ENCODE data around the gene NAALAD2. TPM values are rescaled to one million over a fixed set of nuclear protein-coding genes. Genes with fewer than 3 reads are reported as not detected.
A peak's percentile ranks its signal among the peaks of the same experiment; 100 is the strongest.

Gene NAALAD2
- total RNA-seq, 1 donor from 2014 or later: not detected

DNA sequence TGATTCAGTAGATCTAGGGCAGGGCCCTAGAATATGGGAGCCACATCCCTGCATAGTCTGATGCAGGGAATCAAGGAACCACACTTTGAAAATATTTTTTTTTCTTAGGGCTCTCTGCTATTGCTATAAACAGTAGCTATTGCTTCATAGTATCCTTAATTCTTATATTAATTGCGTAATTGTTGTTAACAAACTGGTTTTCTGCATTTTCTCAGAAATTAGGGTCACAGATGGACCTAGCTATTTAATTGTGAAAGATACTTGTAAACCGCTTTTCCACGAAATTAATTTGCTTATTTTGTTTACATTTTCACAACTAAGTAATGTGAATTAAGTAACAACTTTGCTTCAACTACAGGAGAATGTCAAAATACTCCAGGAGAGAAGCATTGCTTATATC lies 34.1 kb downstream of the NAALAD2 start:
- TF ChIP-seq, protein P1, sequence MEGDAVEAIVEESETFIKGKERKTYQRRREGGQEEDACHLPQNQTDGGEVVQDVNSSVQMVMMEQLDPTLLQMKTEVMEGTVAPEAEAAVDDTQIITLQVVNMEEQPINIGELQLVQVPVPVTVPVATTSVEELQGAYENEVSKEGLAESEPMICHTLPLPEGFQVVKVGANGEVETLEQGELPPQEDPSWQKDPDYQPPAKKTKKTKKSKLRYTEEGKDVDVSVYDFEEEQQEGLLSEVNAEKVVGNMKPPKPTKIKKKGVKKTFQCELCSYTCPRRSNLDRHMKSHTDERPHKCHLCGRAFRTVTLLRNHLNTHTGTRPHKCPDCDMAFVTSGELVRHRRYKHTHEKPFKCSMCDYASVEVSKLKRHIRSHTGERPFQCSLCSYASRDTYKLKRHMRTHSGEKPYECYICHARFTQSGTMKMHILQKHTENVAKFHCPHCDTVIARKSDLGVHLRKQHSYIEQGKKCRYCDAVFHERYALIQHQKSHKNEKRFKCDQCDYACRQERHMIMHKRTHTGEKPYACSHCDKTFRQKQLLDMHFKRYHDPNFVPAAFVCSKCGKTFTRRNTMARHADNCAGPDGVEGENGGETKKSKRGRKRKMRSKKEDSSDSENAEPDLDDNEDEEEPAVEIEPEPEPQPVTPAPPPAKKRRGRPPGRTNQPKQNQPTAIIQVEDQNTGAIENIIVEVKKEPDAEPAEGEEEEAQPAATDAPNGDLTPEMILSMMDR (IDR thresholded peaks at IDR 0.05; ENCODE audit: insufficient read depth, low read length, severe bottlenecking): no peak
- Histone ChIP-seq H3K4me3 (ENCODE audit: low read depth, low read length) (no peak overlapping the region), H3K27me3 (ENCODE audit: control insufficient read depth, insufficient read depth, low read length) (no peaks in the 10 kb centered on the region), H3K36me3 (ENCODE audit: control insufficient read depth, insufficient read depth, low read length) (no peaks in the 10 kb centered on the region)
- FAIRE-seq (no peak), DNase-seq (ENCODE audit: low read depth) (no peak)

DNA sequence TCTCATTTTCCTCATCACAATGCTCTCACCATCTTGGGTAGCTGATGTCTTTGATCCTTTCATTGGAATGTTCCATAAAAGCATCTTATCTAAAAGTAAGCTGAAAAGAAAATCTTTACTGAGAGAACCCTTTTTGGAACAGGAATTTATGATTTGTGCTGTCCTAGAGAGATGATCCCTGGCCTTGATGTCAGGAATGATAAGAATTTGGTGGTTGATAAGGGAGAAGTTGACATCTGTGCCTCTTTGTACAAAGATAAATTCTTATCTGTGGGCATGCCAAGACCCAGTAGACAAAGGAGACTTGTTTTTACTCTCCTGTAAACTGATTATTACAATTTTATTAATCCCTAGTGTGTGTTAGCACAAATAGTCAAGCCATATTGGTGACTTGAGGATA lies 36.9 kb downstream of the NAALAD2 start:
- Histone ChIP-seq H3K4me3 (ENCODE audit: low read depth, low read length) (no peak overlapping the region), H3K36me3 (ENCODE audit: control insufficient read depth, insufficient read depth, low read length) (no peaks in the 10 kb centered on the region), H3K27me3 (ENCODE audit: control insufficient read depth, insufficient read depth, low read length) (no peaks in the 10 kb centered on the region)
- DNase-seq (ENCODE audit: low read depth) (no peak), FAIRE-seq (no peak)
- TF ChIP-seq, protein P1 (IDR thresholded peaks at IDR 0.05; ENCODE audit: insufficient read depth, low read length, severe bottlenecking): no peak

DNA sequence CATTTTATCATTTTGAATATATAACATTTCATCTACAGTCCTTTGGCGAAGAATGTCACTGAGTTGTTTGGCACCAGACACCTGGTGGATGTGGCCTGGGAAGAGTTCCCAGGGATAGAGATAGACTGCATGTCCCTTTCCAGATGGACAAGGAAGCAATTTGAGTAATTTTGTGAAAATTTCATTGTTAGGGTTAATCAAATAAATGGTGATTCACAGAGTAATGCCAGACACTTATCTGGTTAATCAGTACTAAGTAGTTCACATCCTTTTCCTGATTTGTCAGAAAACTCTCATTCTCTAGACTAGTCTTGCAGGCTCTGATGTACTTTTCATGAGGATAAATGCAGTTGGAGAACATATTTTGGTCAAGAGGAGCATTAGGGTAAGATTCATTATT lies 41.6 kb downstream of the NAALAD2 start:
- Histone ChIP-seq H3K36me3 (ENCODE audit: control insufficient read depth, insufficient read depth, low read length) (no peaks in the 10 kb centered on the region), H3K4me3 (ENCODE audit: low read depth, low read length) (no peak overlapping the region), H3K27me3 (ENCODE audit: control insufficient read depth, insufficient read depth, low read length) (no peaks in the 10 kb centered on the region)
- FAIRE-seq: no peak
- TF ChIP-seq, protein P1 (IDR thresholded peaks at IDR 0.05; ENCODE audit: insufficient read depth, low read length, severe bottlenecking): no peak
- DNase-seq (ENCODE audit: low read depth): no peak

DNA sequence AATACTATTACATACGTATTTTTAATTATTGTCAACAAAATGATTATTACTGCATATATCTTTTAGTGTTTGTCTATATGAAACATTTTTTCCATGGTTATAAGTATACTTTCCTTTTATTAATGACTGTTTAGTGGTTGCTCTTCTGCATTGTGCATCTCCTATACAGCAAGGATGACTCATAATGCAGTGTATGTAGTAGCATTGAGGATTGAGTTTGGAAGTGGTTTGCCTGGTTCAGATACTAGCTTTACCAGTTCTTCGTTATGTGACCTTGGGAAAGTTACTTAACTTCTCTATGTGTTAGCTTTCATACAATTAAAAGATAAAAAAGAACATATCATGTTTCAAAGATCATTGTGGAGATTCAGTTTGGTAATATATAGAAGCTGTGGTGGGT lies 44.3 kb downstream of the NAALAD2 start:
- TF ChIP-seq, protein P1 (IDR thresholded peaks at IDR 0.05; ENCODE audit: insufficient read depth, low read length, severe bottlenecking): no peak
- no peaks in the 10 kb centered on the region for H3K36me3 ChIP-seq (ENCODE audit: control insufficient read depth, insufficient read depth, low read length)
- H3K4me3 ChIP-seq (ENCODE audit: low read depth, low read length): no peak overlapping the region
- DNase-seq (ENCODE audit: low read depth) (peak; percentile 78), FAIRE-seq (no peak)
- no peaks in the 10 kb centered on the region for H3K27me3 ChIP-seq (ENCODE audit: control insufficient read depth, insufficient read depth, low read length)

DNA sequence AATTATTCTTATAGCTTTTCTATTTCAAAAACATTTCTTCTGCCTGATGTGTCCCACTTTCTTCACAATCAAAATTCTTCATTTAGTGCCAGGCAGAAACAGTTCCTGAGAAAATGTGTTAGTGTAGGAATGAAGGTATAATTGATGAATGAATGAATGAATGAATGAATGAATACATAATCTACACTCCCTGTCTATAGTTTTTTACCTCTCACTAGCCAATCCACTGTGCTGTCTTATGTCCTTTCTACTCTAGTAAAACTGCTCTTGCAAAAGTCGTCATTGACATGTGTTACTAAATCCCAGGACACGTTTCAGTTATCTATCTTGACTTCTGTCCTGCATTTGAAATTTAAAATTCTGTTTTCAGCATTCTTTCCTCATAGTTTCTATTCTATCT lies 45.5 kb downstream of the NAALAD2 start:
- Histone ChIP-seq H3K4me3 (ENCODE audit: low read depth, low read length) (no peak overlapping the region), H3K36me3 (ENCODE audit: control insufficient read depth, insufficient read depth, low read length) (no peaks in the 10 kb centered on the region), H3K27me3 (ENCODE audit: control insufficient read depth, insufficient read depth, low read length) (no peaks in the 10 kb centered on the region)
- TF ChIP-seq, protein P1 (IDR thresholded peaks at IDR 0.05; ENCODE audit: insufficient read depth, low read length, severe bottlenecking): no peak
- DNase-seq (ENCODE audit: low read depth) (no peak), FAIRE-seq (no peak)

DNA sequence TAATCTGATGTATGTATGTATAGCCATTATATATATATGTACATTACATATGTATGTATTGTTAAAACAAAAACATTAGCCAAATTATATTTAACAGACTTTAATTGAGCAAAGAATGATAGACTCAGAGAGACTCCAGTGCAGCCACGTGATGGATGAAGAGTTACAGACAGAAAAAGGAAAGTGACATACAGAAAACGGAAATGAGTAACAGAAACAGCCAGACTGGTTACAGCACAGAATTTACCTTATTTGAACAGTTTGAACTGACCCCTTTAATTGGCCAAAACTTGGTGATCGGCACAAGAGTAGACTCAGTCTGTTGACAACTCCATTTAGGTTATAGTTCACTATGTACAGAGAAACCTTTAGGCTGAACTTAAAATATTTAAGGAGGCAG lies 53.4 kb downstream of the NAALAD2 start:
- TF ChIP-seq, protein P1 (IDR thresholded peaks at IDR 0.05; ENCODE audit: insufficient read depth, low read length, severe bottlenecking): no peak
- no peak overlapping the region for H3K4me3 ChIP-seq (ENCODE audit: low read depth, low read length)
- no peaks in the 10 kb centered on the region for H3K27me3 ChIP-seq (ENCODE audit: control insufficient read depth, insufficient read depth, low read length)
- no peak for FAIRE-seq
- H3K36me3 ChIP-seq (ENCODE audit: control insufficient read depth, insufficient read depth, low read length): no peaks in the 10 kb centered on the region
- no peak for DNase-seq (ENCODE audit: low read depth)
